IPS-20b (cell line): ENCODE data around the gene NFATC2.

ENCODE experiments used
- H3K27ac ChIP-seq: one replicate; pipeline ENCODE4 v1.5.1; 2013; ENCODE audit warnings: low read length
- H3K27me3 ChIP-seq: 2 replicates; pipeline ENCODE4 v1.6.1; 2013; ENCODE audit warnings: mild to moderate bottlenecking, low read length, inconsistent platforms; ENCODE audit not compliant: insufficient read depth
- H3K36me3 ChIP-seq: 2 replicates; pipeline ENCODE4 v1.6.1; 2013; ENCODE audit warnings: low read depth, mild to moderate bottlenecking, inconsistent platforms, low read length, moderate library complexity; ENCODE audit not compliant: insufficient read depth
- H3K4me1 ChIP-seq: 2 replicates; pipeline ENCODE4 v1.6.1; 2013; ENCODE audit warnings: mild to moderate bottlenecking, control low read depth, inconsistent platforms, low read length, moderate library complexity; ENCODE audit not compliant: insufficient read depth
- H3K4me3 ChIP-seq: 2 replicates; pipeline ENCODE4 v1.5.1; 2013; ENCODE audit warnings: mild to moderate bottlenecking, low read length, inconsistent platforms
- H3K9ac ChIP-seq: 2 replicates; pipeline ENCODE4 v1.6.1; 2013; ENCODE audit warnings: low read depth, mild to moderate bottlenecking, inconsistent platforms, low read length, moderate library complexity
- H3K9me3 ChIP-seq: 2 replicates; pipeline ENCODE4 v1.6.1; 2013; ENCODE audit warnings: mild to moderate bottlenecking, low read depth, low read length, inconsistent platforms; ENCODE audit not compliant: insufficient read depth

NFATC2 gene

GRCh38 chr20:51418137-51418529 lies 124.4 kb downstream of the NFATC2 start:
- Histone ChIP-seq H3K27me3 (no peaks in the 10 kb centered on the region), H3K36me3 (no peaks in the 10 kb centered on the region), H3K4me1 (peaks cover 1% of the 10 kb centered on the region; the same call in 1 of the 2 replicates), H3K4me3 (no peak overlapping the region), H3K27ac (no peak overlapping the region), H3K9me3 (no peaks in the 10 kb centered on the region), H3K9ac (no peak overlapping the region)

- Histone ChIP-seq H3K9ac (no peak overlapping the region), H3K27ac (no peak overlapping the region), H3K4me3 (no peak overlapping the region), H3K36me3 (no peaks in the 10 kb centered on the region), H3K4me1 (peaks cover 3% of the 10 kb centered on the region; the same call in 1 of the 2 replicates), H3K27me3 (no peaks in the 10 kb centered on the region), H3K9me3 (no peaks in the 10 kb centered on the region)
These were observed 125.0 kb downstream of the NFATC2 start for GRCh38 chr20:51417250-51418136.

- Histone ChIP-seq H3K27ac (no peak overlapping the region), H3K27me3 (no peaks in the 10 kb centered on the region), H3K4me3 (no peak overlapping the region), H3K36me3 (no peaks in the 10 kb centered on the region), H3K9ac (no peak overlapping the region), H3K9me3 (no peaks in the 10 kb centered on the region), H3K4me1 (peaks cover 8% of the 10 kb centered on the region; the same call in 1 of the 2 replicates)
These were observed 125.8 kb downstream of the NFATC2 start for GRCh38 chr20:51416532-51417249.

- Histone ChIP-seq H3K36me3 (no peaks in the 10 kb centered on the region), H3K4me3 (no peak overlapping the region), H3K27ac (no peak overlapping the region), H3K9me3 (no peaks in the 10 kb centered on the region), H3K27me3 (no peaks in the 10 kb centered on the region), H3K4me1 (peaks cover 9% of the 10 kb centered on the region; the same call in 1 of the 2 replicates), H3K9ac (no peak overlapping the region)
These were observed 128.7 kb downstream of the NFATC2 start for GRCh38 chr20:51413857-51414256.

GRCh38 chr20:51412951-51413481 lies 129.5 kb downstream of the NFATC2 start:
- Histone ChIP-seq H3K4me3 (no peak overlapping the region), H3K27ac (no peak overlapping the region), H3K27me3 (no peaks in the 10 kb centered on the region), H3K9ac (no peak overlapping the region), H3K9me3 (no peaks in the 10 kb centered on the region), H3K4me1 (peaks cover 9% of the 10 kb centered on the region; the same call in 1 of the 2 replicates), H3K36me3 (no peaks in the 10 kb centered on the region)

- H3K4me1 ChIP-seq = peaks cover 9% of the 10 kb centered on the region; the same call in 1 of the 2 replicates
- H3K36me3 ChIP-seq = no peaks in the 10 kb centered on the region
- H3K9me3 ChIP-seq = no peaks in the 10 kb centered on the region
- no peaks in the 10 kb centered on the region for H3K27me3 ChIP-seq
- H3K4me3 ChIP-seq = no peak overlapping the region
- H3K9ac ChIP-seq = no peak overlapping the region
- H3K27ac ChIP-seq = no peak overlapping the region
These were observed 130.1 kb downstream of the NFATC2 start for GRCh38 chr20:51412333-51412871.

- Histone ChIP-seq H3K9me3 (no peaks in the 10 kb centered on the region), H3K4me1 (peaks cover 9% of the 10 kb centered on the region; the same call in 1 of the 2 replicates), H3K27ac (no peak overlapping the region), H3K4me3 (no peak overlapping the region), H3K36me3 (no peaks in the 10 kb centered on the region), H3K27me3 (no peaks in the 10 kb centered on the region), H3K9ac (no peak overlapping the region)
These were observed 130.6 kb downstream of the NFATC2 start for GRCh38 chr20:51411870-51412269.

GRCh38 chr20:51410586-51411325 lies 131.8 kb downstream of the NFATC2 start:
- H3K9ac ChIP-seq = no peak overlapping the region
- no peak overlapping the region for H3K27ac ChIP-seq
- peaks cover 9% of the 10 kb centered on the region; the same call in 1 of the 2 replicates for H3K4me1 ChIP-seq
- no peaks in the 10 kb centered on the region for H3K9me3 ChIP-seq
- no peak overlapping the region for H3K4me3 ChIP-seq
- H3K36me3 ChIP-seq = no peaks in the 10 kb centered on the region
- no peaks in the 10 kb centered on the region for H3K27me3 ChIP-seq

GRCh38 chr20:51409192-51409880 lies 133.2 kb downstream of the NFATC2 start:
- H3K9ac ChIP-seq = no peak overlapping the region
- H3K9me3 ChIP-seq = no peaks in the 10 kb centered on the region
- peaks cover 9% of the 10 kb centered on the region; the same call in 1 of the 2 replicates for H3K4me1 ChIP-seq
- no peak overlapping the region for H3K4me3 ChIP-seq
- H3K27me3 ChIP-seq = no peaks in the 10 kb centered on the region
- no peaks in the 10 kb centered on the region for H3K36me3 ChIP-seq
- H3K27ac ChIP-seq = no peak overlapping the region

- Histone ChIP-seq H3K4me3 (no peak overlapping the region), H3K9ac (no peak overlapping the region), H3K27me3 (no peaks in the 10 kb centered on the region), H3K36me3 (no peaks in the 10 kb centered on the region), H3K27ac (no peak overlapping the region), H3K4me1 (no peaks in the 10 kb centered on the region), H3K9me3 (no peaks in the 10 kb centered on the region)
These were observed 138.0 kb downstream of the NFATC2 start for GRCh38 chr20:51404297-51405060.
